Islet precursor cell (in vitro differentiated cells): ENCODE measurements around the gene GRP.

ENCODE experiments used
- DNase-seq: peaks from one replicate; pipeline ENCODE4 v3.0.0-alpha.2; 2018

GRP gene

DNA sequence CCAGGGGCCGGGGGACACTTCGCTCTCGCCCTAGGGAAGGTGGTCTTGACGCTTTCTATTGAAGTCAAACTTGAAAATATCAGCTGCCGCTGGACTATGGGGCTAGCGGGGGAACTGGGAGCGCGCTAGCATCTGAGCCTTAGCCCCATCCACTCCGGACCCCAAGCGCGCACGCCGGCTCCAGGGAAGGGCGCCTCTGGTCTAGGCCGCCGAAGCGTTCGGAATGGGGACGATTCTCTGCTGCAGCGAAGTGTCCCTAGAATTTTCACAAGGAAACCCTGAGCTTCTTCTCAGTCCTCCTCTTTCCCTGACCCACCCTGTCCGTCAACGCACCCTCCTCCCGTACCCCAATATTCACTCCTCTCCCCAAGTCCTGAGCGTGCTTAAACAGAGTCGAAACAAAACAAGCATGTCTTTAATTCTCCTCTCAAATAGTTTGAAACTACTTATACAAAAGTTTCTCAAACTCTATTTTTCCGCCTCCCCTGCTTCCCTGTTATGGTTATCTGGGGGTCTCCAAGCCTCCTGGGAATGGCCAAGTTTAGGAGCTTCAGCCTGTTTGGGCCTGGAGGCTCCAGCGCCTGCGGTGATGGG, 48.3 kb downstream of the GRP start:
- DNase-seq: no peak

DNA sequence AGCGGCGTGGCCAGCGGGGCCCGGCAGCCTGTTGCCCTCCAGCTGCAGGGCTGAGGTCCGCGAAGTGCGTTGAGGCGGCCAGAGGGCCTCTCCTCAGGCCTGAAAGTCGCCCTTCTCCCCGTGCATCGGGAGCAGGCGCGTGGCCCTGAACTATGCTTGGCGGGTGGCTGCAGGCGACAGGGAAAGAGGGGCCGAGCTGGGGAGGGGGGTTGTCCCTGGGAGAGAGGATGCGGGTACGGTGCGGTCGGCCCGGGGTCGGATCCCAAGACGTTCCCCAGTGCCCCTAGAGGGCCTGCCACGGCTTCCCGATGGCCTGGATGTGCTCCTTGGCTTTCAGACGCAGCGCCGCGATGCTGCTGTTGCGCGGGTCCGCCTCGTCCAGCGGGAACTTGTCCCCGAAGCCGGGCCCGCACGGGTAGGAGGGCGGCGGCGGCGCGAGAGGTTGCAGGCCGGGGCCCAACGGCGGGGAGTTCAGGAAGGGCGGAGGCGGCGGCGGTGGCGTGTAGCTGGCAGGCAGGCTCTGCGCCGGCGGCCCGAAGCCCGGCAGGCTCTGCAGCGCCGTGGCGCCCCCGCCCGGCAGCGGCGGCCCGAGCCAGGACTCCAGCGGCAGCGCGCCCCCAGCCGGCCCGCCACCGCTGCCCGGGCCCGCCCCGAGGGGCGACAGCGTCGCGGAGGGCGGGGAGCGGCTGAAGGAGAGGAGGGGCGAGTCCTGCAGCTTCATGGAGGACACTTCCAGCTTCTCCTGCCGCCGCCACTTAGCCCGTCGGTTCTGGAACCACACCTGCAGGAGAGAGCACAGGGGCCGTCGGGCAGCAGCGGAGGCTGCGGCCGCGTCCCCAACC, 49.0 kb downstream of the GRP start:
- DNase-seq: peak; percentile 91

GRCh38 chr18:59269563-59270119, 49.7 kb downstream of the GRP start:
- no peak for DNase-seq

DNA sequence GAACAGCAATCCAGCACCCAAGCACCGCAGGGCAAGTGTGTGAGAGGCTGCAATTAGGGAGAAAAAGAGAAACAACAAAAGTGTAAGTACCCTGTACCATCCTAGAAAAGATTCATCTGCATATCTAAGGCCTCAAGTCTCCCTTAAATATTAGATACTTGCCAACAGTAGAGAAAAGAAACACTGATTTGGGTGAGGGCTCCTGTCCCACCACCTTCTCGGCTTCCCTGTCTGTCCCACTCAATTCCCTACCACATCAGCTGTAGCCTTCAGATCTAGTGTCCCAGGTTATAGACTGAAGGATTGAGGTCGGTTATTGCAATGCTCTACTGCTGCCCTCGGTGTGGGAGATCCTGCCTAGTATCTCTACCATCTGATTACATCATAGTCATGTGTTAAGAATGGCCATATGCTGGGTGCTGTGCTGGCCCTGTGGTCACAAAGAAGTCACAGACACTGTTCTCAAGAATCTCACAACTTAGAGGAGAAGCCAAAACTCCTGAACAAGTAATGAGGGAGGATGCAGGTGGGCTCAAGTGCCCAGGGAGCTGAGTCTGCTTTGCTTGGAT, 50.8 kb downstream of the GRP start:
- peak; percentile 58 for DNase-seq

DNA sequence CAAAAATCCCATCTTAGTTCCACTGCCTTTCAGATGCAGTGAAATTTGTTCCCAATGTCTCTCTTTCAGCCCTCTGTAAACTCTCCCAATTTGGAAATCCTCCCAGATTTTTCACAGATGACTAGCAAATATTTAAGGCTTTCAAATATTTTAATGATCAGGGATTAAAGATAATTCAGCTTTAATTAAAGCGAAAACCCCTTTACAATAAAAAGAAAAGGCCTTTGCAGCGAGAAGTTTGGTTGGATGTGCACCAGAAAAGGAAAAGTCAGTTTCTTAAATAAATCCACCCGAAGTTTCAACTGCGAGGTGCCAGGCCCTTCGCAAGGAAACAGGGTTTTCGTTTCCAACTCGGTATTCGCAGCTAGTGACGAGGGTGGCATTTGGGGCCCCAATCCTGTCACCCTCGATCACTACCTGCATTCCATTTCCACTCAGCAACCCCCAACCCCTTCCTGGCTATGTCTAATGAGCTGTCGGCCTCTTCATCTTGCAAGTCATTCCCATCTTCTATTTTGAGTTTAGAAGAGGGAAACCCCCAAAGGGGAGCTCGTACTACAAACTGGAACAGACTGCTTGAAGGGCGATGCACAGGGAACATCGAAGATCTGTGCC, 51.8 kb downstream of the GRP start:
- DNase-seq: no peak

DNA sequence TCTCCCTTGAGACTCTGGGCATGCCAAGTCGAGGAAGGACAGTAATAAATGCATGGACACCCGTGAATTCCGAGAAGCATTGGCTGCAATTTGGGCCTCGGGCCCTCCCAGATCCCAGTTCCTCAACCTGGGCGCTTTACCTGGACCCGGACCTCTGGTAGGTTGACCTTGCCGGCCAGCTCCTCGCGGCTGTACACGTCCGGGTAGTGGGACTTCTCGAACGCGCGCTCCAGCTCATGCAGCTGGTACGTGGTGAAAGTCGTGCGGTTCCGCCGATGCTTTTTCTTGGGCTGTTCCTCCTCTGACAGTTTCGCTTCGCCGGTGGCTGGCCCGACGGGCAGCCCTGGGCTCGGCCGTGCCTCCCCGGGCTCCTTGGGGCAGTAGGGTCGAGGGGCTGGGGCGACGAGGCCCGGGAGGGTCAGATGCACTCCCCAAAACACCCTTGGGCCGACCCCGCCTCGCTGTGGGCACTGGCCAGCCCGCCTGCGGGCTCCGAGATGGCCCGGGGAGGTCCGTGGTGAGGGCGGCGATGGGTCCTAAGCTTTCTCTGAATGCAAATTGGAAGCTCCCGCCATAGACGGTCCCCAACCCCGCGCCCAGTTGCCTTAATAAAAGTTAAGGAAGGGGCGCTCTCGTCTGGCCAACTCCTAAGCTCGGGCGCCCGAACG, 52.4 kb downstream of the GRP start:
- no peak for DNase-seq

GRCh38 chr18:59272891-59273758, 53.2 kb downstream of the GRP start, which contains the start of gene RAX:
Gene RAX, minus strand, starts transcription at chr18:59273454. Its CDS starts 248 bp downstream, at chr18:59273206.
- DNase-seq: peak; percentile 87

DNA sequence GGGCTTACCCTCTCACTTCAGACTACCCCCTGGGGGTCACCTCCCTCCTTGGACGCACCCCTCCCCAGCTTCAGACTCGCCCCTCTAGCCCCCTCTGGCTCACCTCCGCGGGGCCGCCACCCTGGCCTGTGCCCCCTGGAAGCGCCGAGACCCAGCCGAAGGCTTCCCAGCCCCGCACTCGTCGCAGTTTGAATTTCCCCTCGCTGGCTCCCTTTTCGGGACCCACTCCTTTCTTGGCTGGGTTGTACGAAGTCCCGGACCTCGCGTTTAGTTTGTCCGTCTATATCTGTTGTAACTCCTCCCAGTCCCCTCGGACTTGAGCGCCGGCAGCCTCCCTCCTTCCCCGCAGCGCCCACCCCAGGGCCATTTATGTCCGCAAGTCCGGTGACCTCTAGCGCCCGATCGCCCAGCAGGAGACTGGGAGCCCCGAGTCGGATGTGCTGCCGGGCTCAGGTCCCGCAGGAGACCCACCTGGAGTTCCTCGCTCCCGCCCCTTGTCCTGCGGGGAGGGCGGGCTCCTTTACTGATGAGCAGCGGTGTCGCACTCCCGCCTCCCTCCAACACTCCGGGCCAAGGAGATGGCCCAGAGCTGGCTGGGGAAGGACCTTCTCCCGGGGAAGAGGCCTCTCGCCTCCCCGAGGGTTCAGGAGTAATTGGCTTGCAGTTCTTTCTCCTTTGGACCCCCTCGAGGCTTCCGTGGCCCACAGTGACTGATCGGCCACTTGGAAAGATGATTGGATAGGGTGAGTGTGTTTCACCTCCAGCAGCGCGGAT, 54.0 kb downstream of the GRP start:
- peak; percentile 54 for DNase-seq

DNA sequence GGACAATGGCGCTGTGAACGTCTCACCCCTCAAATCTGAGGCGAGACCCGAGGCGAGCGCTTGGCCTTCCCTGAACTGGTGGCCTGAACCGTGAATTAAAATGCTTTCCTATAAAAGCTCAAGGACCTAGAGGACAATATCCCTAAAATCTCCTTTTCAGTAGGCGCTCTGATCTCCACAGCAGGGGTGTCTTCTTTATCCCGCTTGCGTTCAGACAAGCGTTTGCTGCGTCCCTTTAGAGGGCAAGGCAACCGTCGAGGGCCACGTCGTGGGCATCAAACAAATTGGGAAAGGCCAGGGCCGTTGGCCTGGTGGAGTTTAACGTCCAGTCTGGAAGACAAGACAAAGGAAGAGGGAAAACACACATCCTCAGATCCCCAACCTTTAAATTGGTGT, 54.6 kb downstream of the GRP start:
- DNase-seq: peak; percentile 45

DNA sequence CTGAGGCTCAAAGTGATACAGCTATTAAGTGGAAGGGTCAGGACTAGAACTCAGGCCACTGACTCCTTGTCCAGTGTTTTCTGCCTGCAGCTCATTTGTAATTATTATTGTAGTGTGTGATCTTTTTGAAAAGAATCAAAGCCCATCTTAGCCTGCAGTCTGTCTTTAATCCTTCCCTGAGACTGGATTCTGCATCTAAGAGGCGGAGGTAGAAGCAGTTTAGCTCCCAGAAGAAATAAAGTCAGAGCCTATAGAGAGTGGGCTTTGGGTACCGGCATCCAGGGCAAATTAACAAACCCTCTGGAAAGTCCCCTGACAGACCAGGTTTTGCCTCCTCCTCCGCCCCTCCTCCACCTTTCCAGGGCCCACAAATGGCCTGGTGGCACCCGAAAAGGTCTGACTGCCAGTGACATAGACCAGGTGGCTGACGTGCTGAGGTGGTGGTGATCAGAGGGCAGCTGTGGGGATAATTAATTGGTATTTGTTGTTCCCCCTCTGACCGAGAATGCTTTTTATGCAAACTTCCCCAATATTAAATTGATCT, 55.5 kb downstream of the GRP start:
- DNase-seq: no peak

GRCh38 chr18:59276047-59276446, 56.1 kb downstream of the GRP start:
- DNase-seq: no peak

- DNase-seq: no peak
Observed at GRCh38 chr18:59278793-59279192, 58.8 kb downstream of the GRP start.

DNA sequence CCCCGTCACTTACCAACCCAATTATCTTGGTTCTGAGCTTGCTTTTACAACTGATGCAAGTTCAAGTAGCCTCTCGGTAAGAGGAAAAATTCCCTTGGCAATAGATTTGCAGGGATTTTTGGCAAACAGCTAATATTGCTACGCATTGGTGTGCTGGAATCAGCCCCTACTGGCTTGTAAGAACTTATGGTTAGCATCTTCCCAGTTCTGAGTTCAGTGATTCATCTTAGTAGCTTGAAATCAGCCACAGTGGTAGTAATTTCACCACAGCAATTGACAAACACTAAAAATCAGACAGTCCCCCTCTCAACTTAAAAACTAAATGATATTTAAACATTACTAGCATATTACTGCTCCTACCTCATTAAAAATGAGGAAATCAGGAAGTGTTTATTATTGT, 59.2 kb downstream of the GRP start:
- no peak for DNase-seq

DNA sequence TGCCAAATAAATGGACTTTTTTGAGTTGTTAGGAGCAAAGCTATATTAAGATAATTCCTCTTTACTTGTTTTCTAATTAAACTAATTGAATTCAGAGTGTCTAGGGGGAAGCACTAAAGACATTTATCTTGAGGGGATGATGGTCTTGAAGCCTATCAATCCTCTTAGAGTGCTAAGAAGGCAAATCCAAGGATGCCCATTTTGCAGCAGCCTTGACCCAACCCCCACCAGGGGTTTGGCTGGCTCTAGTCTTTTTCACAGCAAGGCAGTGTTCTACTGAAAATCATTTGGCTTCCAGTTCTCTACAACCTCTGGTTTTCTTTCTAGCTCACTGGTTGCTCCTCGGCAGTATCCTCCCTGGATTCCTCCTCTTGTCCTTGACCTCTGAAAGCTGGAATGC, 59.8 kb downstream of the GRP start:
- DNase-seq: peak; percentile 25
